HG03097 (cell line): ENCODE data around the gene FAM53C.
"Not testable (repeated sequence)": the region's sequence is repeated elsewhere in the genome, so short reads cannot be mapped to it uniquely, and the experiment has no call there.

Source experiments
- ATAC-seq: cut with Tn5 transposase; IDR thresholded peaks from one replicate; pipeline ENCODE4 v1.9.1; 2021; ENCODE audit not compliant: unreplicated experiment, low FRiP score

FAM53C gene

DNA sequence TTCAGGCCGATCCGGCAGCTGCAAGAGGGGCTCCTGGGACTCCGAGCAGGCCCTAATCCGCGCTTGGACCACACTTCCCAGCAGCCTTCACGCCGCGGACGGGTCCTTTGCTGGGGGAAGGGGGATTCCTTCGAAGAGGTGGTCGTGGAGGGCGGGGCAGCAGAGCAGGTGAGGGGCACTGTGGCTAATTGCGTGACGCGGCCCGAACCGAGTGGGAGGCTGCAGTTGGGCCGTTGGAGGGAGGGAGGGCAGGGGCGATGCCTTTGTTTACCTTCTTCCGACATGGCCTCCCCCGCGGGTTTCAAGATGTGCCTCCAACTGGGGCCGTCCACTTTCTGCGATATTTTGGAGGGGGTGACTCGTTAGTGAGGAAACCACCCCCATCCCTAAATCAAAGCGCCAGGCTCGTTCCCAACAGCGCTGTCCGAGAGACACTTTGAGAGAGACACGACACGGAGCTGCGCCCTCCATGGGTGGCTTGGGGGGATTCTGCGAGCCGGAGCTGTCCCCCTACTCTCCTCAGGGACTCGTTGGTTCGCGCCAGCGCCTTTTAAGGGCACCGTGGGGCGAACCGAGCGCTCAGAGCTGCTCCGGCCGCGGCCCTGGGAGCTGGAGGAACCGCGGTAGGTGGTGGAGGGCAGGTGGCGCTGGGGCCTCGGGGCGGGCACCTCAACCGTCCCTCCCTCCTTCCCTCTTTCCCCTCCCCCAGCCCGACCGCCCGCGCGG is at the start of gene FAM53C:
FAM53C (plus strand) TSS at position 582 of the 726 bp plus-strand sequence. CDS start 3,070 bp downstream, outside the sequence.
- peak; percentile 76 for ATAC-seq

DNA sequence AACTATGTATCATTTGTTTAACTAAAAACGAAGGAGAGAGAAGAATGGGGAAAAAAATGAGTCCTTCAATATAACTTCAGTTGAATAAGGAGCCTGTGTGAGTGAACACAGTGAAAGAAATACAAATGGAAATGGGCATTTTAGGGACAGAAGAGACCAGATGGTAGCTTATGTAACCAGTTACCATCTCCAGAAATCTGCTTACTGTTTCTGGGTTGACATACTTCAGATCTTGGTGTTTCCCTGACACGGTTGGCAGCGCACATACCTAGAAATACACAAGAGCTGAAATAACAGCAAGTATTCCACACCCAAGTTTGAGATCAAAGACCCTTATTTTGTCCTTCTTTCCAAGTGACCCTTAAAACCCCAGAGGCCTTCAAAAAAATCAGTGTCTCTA is 48.8 kb upstream of the FAM53C start:
- no peak for ATAC-seq

DNA sequence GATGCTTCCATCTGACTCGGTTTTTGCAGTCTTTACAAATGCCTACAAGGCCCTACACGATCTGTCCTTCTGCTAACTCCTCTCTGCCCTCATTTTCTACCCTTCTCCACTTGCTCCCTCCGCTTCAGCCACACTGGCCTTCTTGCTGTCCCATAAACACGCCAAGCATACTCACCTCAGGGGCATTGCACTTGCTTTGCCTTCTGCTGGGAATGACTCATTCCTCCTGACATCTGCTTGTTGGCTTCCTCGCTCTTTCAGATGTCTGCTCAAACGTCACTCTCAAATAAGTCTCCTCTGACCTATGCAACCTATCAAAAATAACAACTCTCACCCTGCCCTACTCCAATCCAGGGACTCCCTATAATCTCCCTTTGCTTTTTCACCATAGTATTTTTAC is 34.7 kb upstream of the FAM53C start:
- ATAC-seq: no peak

DNA sequence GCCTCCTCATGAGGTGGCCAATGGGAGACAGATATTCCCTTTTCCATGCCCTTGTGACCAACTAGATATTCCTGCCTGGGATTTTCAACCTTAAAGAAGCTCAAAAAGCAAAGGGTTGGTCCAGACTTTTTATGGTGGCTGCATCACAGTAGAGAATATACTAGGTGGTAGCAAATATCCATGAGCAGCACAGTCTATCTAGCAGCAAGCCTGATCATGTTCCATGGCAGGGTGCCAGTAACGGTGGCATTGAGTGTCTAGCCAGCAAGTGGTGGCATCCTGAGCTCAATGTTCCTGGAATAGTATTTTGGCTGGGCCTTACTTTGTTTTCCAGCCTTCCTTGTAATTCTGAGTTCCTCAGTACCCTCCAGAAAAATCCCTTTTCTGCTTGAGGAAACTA is 32.3 kb upstream of the FAM53C start:
- no peak for ATAC-seq

GRCh38 chr5:138315751-138316278 is 22.3 kb upstream of the FAM53C start:
- no peak for ATAC-seq

DNA sequence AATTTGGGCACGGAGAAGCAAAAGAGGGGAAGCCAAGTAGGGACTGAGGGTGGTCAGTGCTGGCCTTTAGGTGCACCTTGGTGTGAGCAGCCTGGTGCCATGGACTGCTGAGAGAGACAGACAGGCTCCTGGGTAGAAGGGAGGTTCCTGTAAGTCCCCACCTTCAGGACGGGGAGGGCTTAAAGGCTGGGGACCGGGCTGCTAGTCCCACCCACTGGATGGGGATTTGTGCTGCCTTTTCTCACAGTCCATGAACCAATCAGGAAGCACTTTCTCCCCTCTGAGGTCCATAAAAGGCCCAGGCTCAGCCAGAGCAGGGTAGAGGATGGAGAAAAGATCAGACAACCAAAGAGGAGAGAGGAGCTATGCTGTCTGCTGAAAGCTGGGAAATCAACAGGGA is 21.7 kb upstream of the FAM53C start:
- ATAC-seq: no peak

GRCh38 chr5:138318211-138318610 is 19.9 kb upstream of the FAM53C start:
- not testable (repeated sequence) for ATAC-seq

DNA sequence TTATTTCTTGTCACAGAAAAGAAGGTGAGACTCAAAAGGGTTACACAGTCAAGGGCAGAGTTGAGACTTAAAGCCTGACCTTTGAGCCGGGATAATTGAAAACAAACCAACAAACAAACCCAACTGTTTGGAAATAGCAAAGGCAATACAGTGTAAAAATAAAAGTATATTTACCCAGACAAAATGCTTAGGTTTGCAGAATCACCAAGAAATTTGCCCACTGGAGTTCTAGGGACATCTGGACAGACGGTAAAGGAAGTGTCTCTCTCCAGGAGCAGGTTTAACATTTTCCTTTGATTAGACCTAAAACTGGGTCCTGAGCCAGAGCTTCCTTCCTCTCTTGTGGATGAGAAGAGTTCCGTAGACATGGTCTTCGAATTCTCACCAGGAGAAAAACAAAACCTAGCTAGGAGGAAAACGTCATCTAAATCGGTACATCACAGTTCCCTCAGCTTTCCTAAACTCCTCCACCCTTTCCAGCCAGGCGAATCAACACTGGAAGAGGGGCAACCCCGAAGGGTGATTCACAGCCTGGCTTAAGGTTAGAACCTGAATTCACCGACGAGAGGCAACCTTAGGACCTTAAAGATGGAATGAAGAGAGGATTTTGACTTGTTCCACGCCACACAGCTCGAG is 7.1 kb upstream of the FAM53C start:
- ATAC-seq: no peak

DNA sequence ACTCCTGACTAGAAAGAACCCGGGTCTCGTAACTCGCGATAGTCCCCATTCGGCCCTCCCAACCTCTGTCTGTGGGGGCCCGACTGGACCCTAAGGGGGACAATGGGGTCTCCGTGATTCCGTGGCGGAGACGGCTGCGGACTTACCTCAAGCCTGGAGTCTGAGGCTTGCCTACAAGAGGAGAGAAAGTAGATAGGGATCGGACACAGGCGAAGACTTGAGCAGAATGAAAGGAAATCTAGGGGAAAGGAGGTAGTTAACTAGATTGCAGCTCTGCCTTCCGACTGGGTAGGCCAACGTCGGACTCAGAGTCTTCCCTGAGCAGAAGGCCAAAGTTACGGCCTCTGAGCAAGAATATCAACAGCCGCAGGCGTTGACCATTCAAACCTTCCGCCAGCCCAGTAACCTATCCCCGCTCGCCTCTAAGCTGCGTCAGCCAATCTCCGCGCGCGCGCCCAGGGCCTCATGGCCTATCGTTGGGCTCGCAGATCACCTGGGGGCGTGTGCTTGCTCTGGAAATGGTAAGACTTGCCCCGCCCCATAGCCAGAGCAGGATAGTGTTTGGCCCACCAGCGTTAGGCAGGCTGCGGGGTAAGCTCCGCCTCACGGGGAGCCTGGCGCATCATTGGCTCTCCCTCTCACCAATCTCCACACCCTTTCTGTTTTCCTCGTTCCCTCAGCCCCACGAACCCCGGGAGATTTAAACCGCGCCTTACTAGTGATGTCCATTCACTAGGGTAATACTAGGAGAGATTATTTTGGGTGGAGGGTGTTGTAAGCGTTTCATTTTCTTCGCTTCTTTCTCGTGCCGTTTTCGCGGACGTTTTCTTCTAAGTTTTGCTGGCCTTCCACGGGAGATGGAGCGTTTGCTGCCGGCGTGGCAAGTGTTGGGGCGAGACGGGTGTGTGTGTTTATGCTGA is 6.4 kb upstream of the FAM53C start, which contains the start of gene CDC25C:
CDC25C (minus strand) TSS at position 356 of the 920 bp plus-strand sequence. CDS start 624 bp downstream, outside the sequence.
- peak; percentile 98 for ATAC-seq

DNA sequence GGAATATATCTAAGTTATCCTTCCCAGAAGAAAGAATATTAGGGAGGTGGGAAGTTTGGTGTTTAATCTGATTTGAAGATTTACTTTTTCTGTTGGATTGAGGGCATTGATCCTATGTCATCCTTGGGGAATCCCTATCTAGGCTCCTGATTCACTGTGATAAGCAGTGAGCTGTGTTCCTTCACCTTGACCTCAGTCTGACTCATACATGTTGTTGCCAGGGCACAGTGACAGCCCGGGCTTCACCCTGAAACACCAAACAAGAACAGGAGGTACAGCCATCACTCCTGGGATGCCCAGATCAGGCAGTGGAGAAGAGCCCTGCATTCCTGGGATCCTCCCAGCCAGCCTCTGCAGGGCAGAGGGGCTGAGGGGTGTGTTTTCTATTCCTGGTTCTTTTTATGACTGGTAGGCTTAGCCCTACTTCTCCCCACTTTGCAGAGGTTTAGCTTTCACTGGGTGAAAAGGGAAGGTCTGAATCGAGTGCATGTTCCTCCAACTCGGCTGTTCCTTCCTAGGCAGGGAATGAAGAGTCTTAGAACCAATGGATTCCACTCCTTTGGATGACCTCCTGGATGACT is 3.1 kb upstream of the FAM53C start:
- ATAC-seq: no peak

DNA sequence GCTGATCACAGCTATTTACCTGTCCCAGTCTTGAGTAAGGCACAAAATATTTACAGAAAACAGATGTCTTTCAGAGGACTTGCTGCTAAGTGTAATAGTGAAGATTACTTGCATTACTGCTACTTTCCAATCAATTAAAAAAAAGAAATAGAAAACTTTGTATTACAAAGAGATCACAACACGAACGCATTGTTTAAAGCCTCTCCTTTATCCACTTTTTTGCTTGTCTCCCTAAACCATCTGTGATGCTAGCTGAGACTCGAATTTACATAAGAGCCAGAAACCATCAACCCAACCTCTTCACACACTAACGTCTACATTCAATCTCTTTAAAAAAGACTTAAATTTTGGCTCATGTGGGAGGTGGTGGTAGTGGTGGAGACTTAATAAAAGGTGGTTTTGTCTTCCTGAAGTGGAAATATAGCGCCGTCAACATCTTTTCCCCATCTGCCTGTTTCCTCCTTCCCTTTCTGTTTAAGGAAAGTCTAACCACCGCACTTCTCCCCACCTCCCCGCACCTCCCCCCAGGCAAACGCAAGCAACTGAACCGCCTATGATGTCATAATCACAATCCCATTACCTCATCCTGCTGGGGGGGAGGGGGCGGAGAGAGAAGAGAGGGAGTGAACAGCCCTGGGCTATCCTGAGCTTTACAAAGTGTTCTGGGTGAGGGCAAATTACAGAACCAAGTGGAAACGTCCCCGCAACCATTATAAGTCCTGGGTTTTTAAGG is 948 bp upstream of the FAM53C start:
- peak; percentile 4 for ATAC-seq

DNA sequence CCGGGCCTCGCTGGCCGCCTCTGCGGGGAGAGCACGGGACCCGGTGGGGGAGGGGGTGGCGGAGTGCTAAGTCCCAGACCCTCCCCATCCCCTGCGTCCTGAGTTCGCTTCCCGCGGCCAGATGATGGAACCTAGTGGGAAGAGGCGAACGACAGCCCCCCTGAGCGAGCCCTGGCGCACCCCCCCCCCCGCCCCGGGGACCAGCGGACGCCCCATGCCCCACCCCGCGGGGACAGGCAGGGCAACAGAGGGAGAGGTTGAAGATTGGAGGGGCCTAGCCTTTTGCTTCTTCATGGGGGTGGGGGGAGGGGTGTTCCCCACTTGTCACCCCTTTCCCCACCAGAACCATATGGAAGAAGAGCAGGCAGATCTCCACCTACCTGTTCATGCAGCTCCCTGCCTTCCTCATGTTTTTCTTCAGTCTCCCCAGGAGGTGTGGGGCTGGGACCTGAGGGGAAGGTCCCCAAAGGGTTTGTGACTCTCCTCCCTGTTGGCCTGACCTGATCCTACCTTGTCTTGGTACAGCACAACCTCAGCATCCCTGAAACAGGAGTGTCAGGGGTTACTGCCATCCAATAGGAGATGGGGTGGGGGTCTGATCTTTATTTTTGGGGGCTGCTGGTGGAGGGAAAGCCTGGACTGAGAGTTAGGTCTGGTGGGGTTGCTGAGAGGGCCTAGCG is 485 bp downstream of the FAM53C start:
- ATAC-seq: no peak

DNA sequence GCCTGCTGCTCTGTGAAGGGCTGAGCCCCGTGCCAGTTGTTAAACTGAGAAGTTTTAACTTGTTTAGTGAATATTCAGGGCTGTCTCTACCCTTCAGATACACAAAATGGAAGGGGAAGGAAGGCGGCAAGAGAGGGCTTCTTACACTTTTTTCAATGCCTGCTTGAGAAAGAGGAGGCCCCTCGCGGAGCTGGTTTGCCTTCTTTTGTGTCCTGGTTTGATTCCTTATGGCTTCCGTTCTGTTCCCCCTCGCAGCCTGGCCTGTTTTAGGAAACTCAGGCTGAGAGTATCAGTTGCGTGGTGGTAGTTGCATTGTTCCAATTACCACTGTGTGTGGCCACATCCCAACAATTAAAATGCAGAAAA is 1.0 kb downstream of the FAM53C start:
- ATAC-seq: no peak

DNA sequence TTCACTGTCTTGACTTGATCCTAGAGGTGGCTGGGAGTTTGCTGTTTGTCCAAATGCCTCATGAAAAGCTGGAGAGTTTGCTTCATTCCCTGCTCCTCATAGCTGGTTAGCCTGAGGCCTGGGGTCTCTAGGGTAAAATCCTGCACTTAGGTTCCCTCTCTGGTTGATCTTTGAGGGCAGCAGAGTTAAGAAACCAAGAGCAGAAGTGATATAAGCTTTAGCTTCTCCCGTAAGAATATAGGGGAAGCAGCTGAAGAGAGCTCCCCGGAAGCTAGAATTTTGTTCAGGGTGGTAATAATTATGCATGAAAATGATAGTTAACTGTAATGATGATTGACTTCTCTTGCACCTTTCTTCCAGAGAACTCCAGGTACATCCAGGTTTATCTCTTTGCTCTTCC is 1.4 kb downstream of the FAM53C start:
- no peak for ATAC-seq

DNA sequence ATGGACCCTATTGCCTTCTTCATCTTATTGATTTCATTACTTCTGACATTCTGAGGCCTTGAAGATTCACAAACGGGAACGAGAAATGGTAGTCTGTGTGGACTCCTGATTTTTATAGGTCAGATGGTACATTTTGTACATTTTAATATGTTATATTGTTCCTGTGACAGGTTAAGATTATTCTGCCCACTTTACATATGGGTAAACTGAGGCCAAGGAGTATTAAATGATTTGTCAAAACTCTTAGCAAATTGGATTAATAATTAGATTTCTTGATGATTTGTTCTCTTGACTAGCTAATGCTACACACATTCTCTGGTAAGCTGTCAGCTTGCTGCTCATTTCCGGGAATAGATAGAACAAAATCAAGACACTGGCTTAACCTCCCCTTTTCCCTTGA is 1.9 kb downstream of the FAM53C start:
- ATAC-seq: no peak

DNA sequence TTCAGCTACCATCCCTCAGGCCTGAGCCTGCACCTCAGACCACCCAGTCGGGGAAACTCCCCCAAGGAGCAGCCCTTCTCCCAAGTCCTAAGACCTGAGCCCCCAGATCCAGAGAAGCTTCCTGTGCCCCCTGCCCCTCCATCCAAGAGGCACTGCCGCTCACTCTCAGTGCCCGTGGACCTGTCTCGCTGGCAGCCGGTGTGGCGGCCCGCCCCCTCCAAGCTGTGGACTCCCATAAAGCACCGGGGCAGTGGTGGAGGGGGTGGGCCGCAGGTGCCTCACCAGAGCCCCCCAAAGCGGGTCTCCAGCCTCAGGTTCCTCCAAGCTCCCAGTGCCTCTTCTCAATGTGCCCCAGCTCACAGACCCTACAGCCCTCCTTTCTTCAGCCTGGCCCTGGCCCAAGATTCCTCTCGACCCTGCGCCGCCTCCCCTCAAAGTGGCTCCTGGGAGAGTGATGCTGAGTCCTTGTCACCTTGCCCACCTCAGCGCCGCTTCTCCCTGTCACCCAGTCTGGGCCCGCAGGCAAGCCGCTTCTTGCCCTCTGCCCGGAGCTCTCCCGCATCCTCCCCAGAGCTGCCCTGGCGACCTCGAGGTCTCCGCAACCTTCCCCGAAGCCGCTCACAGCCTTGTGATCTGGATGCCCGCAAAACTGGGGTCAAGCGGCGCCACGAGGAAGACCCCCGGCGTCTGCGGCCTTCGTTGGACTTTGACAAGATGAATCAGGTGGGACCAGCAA is 7.0 kb downstream of the FAM53C start:
- ATAC-seq: no peak

GRCh38 chr5:138346889-138347288 is 8.8 kb downstream of the FAM53C start:
- no peak for ATAC-seq

DNA sequence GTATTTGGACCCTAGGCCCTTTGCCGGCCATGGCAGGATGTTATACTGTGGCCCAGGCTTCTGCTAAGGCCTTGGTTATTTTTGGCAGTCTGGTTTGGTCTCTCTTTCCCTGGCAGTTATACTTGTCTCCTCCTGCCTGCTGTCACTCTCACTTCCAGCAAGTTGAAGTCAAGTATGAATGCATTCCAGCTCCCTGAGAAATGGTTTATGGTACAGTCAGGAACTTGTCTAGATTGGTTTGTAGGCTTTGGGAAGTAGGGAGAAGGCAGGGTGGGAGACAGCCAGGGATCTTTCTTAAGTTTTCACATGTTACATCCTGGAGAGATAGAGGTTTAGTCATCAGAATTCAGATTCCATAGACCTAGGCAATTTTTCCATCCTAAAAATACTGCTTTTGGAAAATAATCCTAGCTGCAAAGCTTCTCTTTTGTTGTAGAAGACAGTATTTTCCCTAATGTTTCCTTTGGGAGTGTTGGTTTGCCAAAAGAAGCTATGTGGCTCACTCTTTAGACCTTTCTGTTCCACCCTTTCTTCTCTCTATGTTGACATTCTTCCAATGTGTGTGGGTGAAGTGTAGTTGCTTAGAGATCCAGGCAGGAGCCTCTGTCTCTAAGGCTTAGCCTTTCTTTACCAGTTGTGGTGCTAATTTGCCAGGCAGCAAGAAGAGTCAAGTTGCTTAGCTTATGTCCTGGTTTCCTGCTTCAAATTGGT is 11.9 kb downstream of the FAM53C start:
- no peak for ATAC-seq
